Measurements from ENCODE around the gene ADAMTS14. TPM values are rescaled to one million over a fixed set of nuclear protein-coding genes. Genes with fewer than 3 reads are reported as not detected.
A peak's percentile ranks its signal among the peaks of the same experiment; 100 is the strongest.
"Not testable (repeated sequence)": the region's sequence is repeated elsewhere in the genome, so short reads cannot be mapped to it uniquely, and the experiment has no call there.

ADAMTS14 gene
- total RNA-seq, 1 experiment from 2014 or later: not detected

- no peak overlapping the region for H3K4me3 Mint-ChIP-seq (ENCODE audit: unreplicated experiment)
- no peak overlapping the region for H3K27ac Mint-ChIP-seq (ENCODE audit: unreplicated experiment)
- ChIA-PET POLR2A (no interaction called here), CTCF (no interaction called here)
- no peaks in the 10 kb centered on the region for H3K36me3 Mint-ChIP-seq (ENCODE audit: insufficient read depth, unreplicated experiment)
- no peaks in the 10 kb centered on the region for H3K4me1 Mint-ChIP-seq (ENCODE audit: low read depth, unreplicated experiment)
- no peaks in the 10 kb centered on the region for H3K27me3 ChIP-seq (replicated peaks; ENCODE audit: control insufficient read depth, insufficient read depth, low read length)
- no TSS peak for BruUV-seq (replicated peaks)
- intact Hi-C loops (cut with micrococcal nuclease; ENCODE audit: unreplicated experiment): no loop called here
- no peak for DNase-seq
- H3K9me3 ChIP-seq: peaks cover 21% of the 10 kb centered on the region
- H3K36me3 ChIP-seq (ENCODE audit: control insufficient read depth, insufficient read depth, low read length): no peaks in the 10 kb centered on the region
- no peaks in the 10 kb centered on the region for H3K4me1 ChIP-seq
- H3K27me3 Mint-ChIP-seq (ENCODE audit: insufficient read depth, unreplicated experiment): peaks cover 7% of the 10 kb centered on the region
- TF ChIP-seq, protein P1, sequence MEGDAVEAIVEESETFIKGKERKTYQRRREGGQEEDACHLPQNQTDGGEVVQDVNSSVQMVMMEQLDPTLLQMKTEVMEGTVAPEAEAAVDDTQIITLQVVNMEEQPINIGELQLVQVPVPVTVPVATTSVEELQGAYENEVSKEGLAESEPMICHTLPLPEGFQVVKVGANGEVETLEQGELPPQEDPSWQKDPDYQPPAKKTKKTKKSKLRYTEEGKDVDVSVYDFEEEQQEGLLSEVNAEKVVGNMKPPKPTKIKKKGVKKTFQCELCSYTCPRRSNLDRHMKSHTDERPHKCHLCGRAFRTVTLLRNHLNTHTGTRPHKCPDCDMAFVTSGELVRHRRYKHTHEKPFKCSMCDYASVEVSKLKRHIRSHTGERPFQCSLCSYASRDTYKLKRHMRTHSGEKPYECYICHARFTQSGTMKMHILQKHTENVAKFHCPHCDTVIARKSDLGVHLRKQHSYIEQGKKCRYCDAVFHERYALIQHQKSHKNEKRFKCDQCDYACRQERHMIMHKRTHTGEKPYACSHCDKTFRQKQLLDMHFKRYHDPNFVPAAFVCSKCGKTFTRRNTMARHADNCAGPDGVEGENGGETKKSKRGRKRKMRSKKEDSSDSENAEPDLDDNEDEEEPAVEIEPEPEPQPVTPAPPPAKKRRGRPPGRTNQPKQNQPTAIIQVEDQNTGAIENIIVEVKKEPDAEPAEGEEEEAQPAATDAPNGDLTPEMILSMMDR (IDR thresholded peaks at IDR 0.05; ENCODE audit: insufficient read depth in 1 of 2, low read depth in 1 of 2, low read length in 1 of 2, severe bottlenecking in 1 of 2, unreplicated experiment in 1 of 2): no peak
- no peak overlapping the region for H3K4me3 ChIP-seq (ENCODE audit: low read depth, low read length)
- H3K9me3 Mint-ChIP-seq (ENCODE audit: unreplicated experiment): peaks cover 14% of the 10 kb centered on the region
These were observed 97.7 kb downstream of the ADAMTS14 start for GRCh38 chr10:70770001-70770400.

- intact Hi-C loops (cut with micrococcal nuclease; ENCODE audit: unreplicated experiment); H3K36me3 ChIP-seq (ENCODE audit: control insufficient read depth, insufficient read depth, low read length); H3K9me3 Mint-ChIP-seq (ENCODE audit: unreplicated experiment); H3K4me1 ChIP-seq; H3K4me3 Mint-ChIP-seq (ENCODE audit: unreplicated experiment); H3K4me3 ChIP-seq (ENCODE audit: low read depth, low read length); BruUV-seq (replicated peaks); H3K36me3 Mint-ChIP-seq (ENCODE audit: insufficient read depth, unreplicated experiment); POLR2A ChIA-PET; H3K27me3 Mint-ChIP-seq (ENCODE audit: insufficient read depth, unreplicated experiment); H3K27me3 ChIP-seq (replicated peaks; ENCODE audit: control insufficient read depth, insufficient read depth, low read length); H3K4me1 Mint-ChIP-seq (ENCODE audit: low read depth, unreplicated experiment); DNase-seq; CTCF ChIA-PET; H3K27ac Mint-ChIP-seq (ENCODE audit: unreplicated experiment): not testable (repeated sequence)
- peaks cover 20% of the 10 kb centered on the region for H3K9me3 ChIP-seq
These were observed 98.2 kb downstream of the ADAMTS14 start for GRCh38 chr10:70770516-70770915.

DNA sequence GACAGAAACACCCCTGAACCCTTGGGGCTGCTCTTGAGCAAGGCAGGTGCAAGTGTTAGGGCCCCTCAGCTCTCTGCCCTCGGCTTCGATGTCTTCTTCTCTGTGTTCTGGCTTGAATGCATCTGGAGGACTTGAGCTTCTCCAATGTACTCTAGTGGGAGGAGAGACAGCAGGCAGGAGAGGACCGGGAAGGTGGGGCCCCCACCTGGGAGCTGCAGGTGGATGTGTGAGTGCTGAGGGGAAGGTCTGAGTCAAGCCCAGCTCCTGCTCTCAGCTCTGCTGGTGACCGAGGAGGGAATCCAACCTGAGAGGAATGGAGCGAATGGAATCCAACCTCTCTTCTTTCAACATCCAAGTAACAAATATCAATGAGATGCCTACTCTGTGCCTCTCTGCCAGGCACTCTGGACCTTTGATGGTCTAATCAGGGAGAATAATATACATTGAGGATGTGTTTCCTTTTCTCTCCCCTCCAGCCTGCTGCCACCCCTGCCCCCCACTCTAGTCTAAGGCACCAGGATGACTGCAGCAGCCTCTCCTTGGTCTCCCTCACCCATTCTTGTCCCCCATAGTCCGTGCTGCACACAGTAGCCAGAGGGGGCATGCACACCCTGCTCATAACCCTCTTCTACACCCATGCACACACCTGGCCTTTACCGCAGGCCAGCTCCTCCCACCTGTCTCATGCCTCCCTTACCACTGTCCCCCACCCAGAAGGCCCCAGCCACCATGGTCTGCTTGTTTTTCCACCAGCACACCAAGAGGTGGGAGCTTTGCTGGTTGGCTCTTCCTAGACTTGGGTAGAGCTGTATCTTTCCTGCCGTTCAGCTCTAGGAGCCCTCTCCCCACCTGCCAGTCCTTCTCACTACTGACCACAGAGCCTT lies 99.2 kb downstream of the ADAMTS14 start:
- intact Hi-C loops (cut with micrococcal nuclease; ENCODE audit: unreplicated experiment): no loop called here
- ChIA-PET CTCF (no interaction called here), POLR2A (no interaction called here)
- peaks cover 7% of the 10 kb centered on the region for H3K9me3 Mint-ChIP-seq (ENCODE audit: unreplicated experiment)
- peaks cover 7% of the 10 kb centered on the region for H3K27me3 Mint-ChIP-seq (ENCODE audit: insufficient read depth, unreplicated experiment)
- peaks cover 10% of the 10 kb centered on the region; the same call in 1 of the 2 replicates for H3K9me3 ChIP-seq
- no peak overlapping the region for H3K4me3 Mint-ChIP-seq (ENCODE audit: unreplicated experiment)
- BruUV-seq (replicated peaks): no TSS peak
- no peaks in the 10 kb centered on the region for H3K4me1 Mint-ChIP-seq (ENCODE audit: low read depth, unreplicated experiment)
- H3K36me3 ChIP-seq (ENCODE audit: control insufficient read depth, insufficient read depth, low read length): no peaks in the 10 kb centered on the region
- H3K4me3 ChIP-seq (ENCODE audit: low read depth, low read length): no peak overlapping the region
- H3K27me3 ChIP-seq (replicated peaks; ENCODE audit: control insufficient read depth, insufficient read depth, low read length): no peaks in the 10 kb centered on the region
- no peak overlapping the region for H3K27ac Mint-ChIP-seq (ENCODE audit: unreplicated experiment)
- TF ChIP-seq, protein P1 (IDR thresholded peaks at IDR 0.05; ENCODE audit: insufficient read depth in 1 of 2, low read depth in 1 of 2, low read length in 1 of 2, severe bottlenecking in 1 of 2, unreplicated experiment in 1 of 2): no peak
- peak in 1 of 2 experiments; percentile 36 for DNase-seq
- peaks cover 6% of the 10 kb centered on the region; the same call in 1 of the 2 replicates for H3K4me1 ChIP-seq
- no peaks in the 10 kb centered on the region for H3K36me3 Mint-ChIP-seq (ENCODE audit: insufficient read depth, unreplicated experiment)

Data from Caco-2 (cell line).